Left lung (tissue), 10 donors: ENCODE results near the gene HDDC3. TPM values are rescaled to one million over a fixed set of nuclear protein-coding genes. Genes with fewer than 3 reads are reported as not detected.
"Not testable (repeated sequence)": the region's sequence is repeated elsewhere in the genome, so short reads cannot be mapped to it uniquely, and the experiment has no call there.

ENCODE experiments used
- ATAC-seq: fragments of 200-7000 bp; cut with Tn5 transposase; one replicate; pipeline ENCODE4 v1.9.1; 2020; ENCODE audit warnings: moderate library complexity
- DNase-seq, 4 donors: peaks; one replicate each; pipeline ENCODE4 v3.0.0-alpha.2; 2013 to 2020
- H3K27ac ChIP-seq, 2 donors: fragments of 200-600 bp; sonication (generic) in 1 of 2; one replicate each; pipeline versions ENCODE4 v1.5.0 to v1.8.0; 2020 to 2021
- H3K27me3 ChIP-seq, 2 donors: fragments of 200-600 bp; sonication (generic) in 1 of 2; one replicate each; pipeline versions ENCODE4 v1.5.0 to v1.8.0; 2020 to 2021
- H3K36me3 ChIP-seq, 2 donors: fragments of 200-600 bp; sonication (generic) in 1 of 2; one replicate each; pipeline versions ENCODE4 v1.5.0 to v1.8.0; 2020 to 2021
- H3K4me1 ChIP-seq, 2 donors: fragments of 200-600 bp; one replicate each; pipeline ENCODE4 v1.8.0; 2021
- H3K4me3 ChIP-seq, 2 donors: fragments of 200-600 bp; sonication (generic) in 1 of 2; one replicate each; pipeline versions ENCODE4 v1.5.0 to v1.8.0; 2020 to 2021; ENCODE audit warnings: mild to moderate bottlenecking in 1 of 2
- H3K9me3 ChIP-seq, 2 donors: fragments of 200-600 bp; sonication (generic) in 1 of 2; one replicate each; pipeline versions ENCODE4 v1.5.0 to v1.8.0; 2020 to 2021
- intact Hi-C, 2 donors: fragments of 100-400 bp; cut with DNase I; formaldehyde crosslinking; loops; one replicate each; pipeline versions ENCODE4 v1.11.2 to v1.14.2; 2022
- polyA plus RNA-seq, 6 donors: library from polyadenylated mRNA; unstranded; fragments of 120-200 nt; gene quantifications; one replicate each; pipeline ENCODE4 v1.2.1, GENCODE V29; 2013; ENCODE audit not compliant: insufficient read length in 6 of 6
- total RNA-seq, 2 donors: library from RNA; stranded (reverse); fragmentation: NEBNext Ultra II Directional; extraction: Animal tissue kit (Norgen Biotek cat#: 25700); gene quantifications; one replicate each; pipeline ENCODE4 v1.2.1, GENCODE V29; 2021
- TF ChIP-seq, protein P1 (sequence below), 2 donors: fragments of 200-600 bp; sonication (generic) in 1 of 2; IDR thresholded peaks; one replicate each; pipeline versions ENCODE4 v1.5.0 to v1.8.0; 2021; ENCODE audit warnings: antibody characterized with exemption in 2 of 2
- donor health status: DM: no; HTN: yes; CAD: no.
- donor health status: DM: no; HTN: no; CAD: no.

HDDC3 gene
- total and polyA plus RNA-seq, 8 donors = 10.3 to 15.9 (median 13.2) TPM

DNA sequence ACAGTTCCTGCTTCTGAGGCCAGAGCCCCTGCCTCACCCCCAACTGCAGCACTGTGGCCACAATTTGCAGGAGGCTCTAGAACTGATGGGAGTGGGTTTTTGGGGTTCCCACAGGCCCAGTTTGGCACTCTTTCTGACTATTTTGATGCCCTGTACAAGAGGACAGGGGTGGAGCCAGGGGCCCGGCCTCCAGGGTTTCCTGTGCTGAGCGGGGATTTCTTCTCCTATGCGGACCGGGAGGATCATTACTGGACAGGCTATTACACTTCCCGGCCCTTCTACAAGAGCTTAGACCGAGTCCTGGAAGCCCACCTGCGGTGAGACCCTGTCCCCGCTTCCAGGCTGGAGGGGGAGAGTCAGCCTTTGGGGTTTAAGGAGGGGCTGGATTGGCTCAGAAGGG lies 22.4 kb downstream of the HDDC3 start:
- H3K4me1 ChIP-seq = peaks cover 0 to 28% of the 10 kb centered on the region in 2 donors
- TF ChIP-seq, protein P1, sequence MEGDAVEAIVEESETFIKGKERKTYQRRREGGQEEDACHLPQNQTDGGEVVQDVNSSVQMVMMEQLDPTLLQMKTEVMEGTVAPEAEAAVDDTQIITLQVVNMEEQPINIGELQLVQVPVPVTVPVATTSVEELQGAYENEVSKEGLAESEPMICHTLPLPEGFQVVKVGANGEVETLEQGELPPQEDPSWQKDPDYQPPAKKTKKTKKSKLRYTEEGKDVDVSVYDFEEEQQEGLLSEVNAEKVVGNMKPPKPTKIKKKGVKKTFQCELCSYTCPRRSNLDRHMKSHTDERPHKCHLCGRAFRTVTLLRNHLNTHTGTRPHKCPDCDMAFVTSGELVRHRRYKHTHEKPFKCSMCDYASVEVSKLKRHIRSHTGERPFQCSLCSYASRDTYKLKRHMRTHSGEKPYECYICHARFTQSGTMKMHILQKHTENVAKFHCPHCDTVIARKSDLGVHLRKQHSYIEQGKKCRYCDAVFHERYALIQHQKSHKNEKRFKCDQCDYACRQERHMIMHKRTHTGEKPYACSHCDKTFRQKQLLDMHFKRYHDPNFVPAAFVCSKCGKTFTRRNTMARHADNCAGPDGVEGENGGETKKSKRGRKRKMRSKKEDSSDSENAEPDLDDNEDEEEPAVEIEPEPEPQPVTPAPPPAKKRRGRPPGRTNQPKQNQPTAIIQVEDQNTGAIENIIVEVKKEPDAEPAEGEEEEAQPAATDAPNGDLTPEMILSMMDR (IDR thresholded peaks at IDR 0.05) = no peak
- DNase-seq (no peak), ATAC-seq (no peak)
- intact Hi-C loops = no loop called here
- H3K27ac ChIP-seq = no peak overlapping the region
- no peaks in the 10 kb centered on the region for H3K27me3 ChIP-seq
- H3K9me3 ChIP-seq = no peaks in the 10 kb centered on the region
- H3K4me3 ChIP-seq = no peak overlapping the region
- peaks cover 0 to 100% of the 10 kb centered on the region in 2 donors for H3K36me3 ChIP-seq

DNA sequence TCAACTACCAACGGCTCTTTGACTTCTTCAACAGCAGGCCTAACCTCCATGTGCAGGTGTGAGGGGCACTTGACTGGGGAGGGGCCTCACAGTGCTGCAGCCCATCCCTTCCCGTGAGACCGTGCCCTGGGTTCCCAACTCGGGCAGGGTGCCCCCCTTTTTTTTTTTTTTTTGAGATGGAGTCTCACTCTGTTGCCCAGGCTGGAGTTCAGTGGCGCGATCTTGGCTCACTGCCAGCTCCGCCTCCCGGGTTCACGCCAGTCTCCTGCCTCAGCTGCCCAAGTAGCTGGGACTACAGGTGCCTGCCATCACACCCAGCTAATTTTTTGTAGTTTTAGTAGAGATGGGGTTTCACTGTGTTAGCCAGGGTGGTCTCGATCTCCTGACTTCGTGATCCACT lies 22.9 kb downstream of the HDDC3 start:
- intact Hi-C loops, ATAC-seq, H3K4me3 ChIP-seq: not testable (repeated sequence)

DNA sequence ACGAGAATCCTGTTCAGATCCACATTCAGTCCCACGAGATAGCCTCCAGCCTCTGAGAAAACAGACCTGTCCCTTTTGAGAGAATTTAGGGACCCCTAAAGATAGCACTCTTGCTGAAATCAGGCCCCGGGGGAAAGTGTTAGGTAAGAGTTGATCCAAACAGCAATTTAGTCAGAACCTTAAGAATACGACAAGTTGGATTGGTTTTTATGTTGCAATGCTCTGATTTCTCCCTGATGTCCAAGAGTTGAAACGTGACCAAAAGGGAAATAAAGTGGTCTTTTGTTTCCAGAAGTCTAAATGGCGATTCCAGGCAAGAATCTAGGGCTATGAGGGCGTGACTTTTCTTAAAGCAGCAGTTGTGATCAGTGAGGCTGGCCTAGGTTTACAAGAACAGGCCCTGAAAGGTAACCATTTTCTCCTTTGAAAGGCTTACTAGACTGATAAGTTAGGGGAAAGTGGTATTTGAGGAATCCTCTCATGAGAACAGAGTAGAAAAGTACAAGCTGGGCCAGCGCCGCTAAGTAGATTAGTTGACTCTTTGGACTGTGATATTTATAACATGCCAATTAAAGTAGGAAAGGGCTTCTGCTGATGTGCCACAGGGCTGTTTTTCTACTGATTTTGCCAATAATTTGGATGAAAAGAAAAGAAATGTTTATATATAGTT lies 24.4 kb downstream of the HDDC3 start:
- intact Hi-C loops = no loop called here
- H3K4me1 ChIP-seq = peaks cover 8 to 21% of the 10 kb centered on the region in 2 donors
- no peak for ATAC-seq
- no peaks in the 10 kb centered on the region for H3K9me3 ChIP-seq
- no peak for DNase-seq
- H3K36me3 ChIP-seq = peaks cover 0 to 83% of the 10 kb centered on the region in 2 donors
- H3K27me3 ChIP-seq = no peaks in the 10 kb centered on the region
- no peak overlapping the region for H3K27ac ChIP-seq
- no peak overlapping the region for H3K4me3 ChIP-seq
- TF ChIP-seq, protein P1 (IDR thresholded peaks at IDR 0.05) = no peak

More for the DNA sequence above, 22.9 kb downstream of the HDDC3 start:
- not testable (repeated sequence) for H3K9me3 ChIP-seq, DNase-seq, H3K27ac ChIP-seq, H3K27me3 ChIP-seq
- peaks cover 0 to 24% of the 10 kb centered on the region in 2 donors for H3K4me1 ChIP-seq
- H3K36me3 ChIP-seq = peaks cover 0 to 98% of the 10 kb centered on the region in 2 donors

DNA sequence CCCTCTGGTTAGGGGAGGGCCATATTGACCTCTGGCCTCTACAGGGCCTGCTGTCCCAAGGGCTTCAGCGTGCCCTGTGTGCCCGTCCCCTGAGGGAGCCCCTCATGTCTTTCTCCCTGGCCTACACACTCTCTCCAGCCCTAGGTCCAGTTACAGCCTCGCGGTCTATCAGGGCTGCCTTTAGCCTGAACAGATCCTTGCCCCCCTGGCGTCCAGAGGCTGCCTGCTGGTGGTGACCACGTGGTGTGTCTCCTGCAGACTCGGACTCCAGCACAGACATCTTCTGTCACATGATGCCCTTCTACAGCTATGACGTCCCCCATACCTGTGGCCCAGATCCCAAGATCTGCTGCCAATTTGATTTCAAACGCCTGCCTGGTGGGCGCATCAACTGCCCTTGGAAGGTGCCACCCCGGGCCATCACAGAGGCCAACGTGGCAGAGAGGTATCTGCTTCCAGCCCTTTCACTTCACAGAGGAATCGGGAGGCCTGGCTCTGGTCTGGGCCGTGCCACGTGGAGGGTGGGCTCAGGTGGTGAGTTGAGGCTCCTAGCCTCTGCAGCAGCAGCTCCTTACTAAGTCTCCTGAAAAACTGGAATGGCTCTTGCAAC lies 25.2 kb downstream of the HDDC3 start:
- TF ChIP-seq, protein P1 (IDR thresholded peaks at IDR 0.05) = no peak
- Histone ChIP-seq H3K27me3 (no peaks in the 10 kb centered on the region), H3K27ac (no peak overlapping the region), H3K4me1 (peaks cover 8 to 15% of the 10 kb centered on the region in 2 donors), H3K4me3 (no peak overlapping the region), H3K36me3 (peaks cover 0 to 75% of the 10 kb centered on the region in 2 donors), H3K9me3 (no peaks in the 10 kb centered on the region)
- DNase-seq (no peak), ATAC-seq (no peak)
- intact Hi-C loops = no loop called here

DNA sequence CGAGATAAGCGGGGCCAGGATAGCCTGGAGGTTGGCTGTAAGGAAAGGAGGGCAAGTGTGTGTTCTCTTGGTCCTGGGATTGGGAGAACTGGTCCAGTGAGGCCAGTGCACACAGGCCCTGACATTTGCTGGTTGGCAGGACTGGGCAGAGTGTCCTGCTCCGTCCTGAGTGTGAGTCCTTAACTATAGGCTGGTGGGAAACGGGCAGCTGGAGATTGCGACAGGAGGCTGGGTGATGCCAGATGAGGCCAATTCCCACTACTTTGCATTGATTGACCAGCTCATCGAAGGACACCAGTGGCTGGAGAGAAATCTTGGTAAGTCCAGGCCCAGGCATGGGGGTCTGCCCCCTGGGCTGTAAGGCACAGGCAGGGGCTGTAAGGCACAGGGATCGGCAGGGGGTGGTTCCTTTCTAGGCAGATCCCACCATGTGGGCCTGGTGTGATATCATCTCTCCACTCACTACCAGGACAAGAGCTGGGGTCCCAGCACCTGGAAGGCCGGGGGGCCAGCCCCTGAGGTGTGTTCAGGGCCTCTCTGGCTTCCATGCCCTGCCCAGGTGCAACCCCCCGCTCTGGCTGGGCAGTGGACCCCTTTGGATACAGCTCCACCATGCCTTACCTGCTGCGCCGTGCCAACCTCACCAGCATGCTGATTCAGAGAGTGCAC lies 26.0 kb downstream of the HDDC3 start:
- Histone ChIP-seq H3K27ac (no peak overlapping the region), H3K4me3 (no peak overlapping the region), H3K4me1 (peaks cover 8 to 20% of the 10 kb centered on the region in 2 donors), H3K9me3 (no peaks in the 10 kb centered on the region), H3K27me3 (no peaks in the 10 kb centered on the region), H3K36me3 (peaks cover 0 to 67% of the 10 kb centered on the region in 2 donors)
- TF ChIP-seq, protein P1 (IDR thresholded peaks at IDR 0.05) = no peak
- DNase-seq = no peak
- intact Hi-C loops = no loop called here
- ATAC-seq = no peak
